Measurements from ENCODE around the gene SIPA1L3.

DNA sequence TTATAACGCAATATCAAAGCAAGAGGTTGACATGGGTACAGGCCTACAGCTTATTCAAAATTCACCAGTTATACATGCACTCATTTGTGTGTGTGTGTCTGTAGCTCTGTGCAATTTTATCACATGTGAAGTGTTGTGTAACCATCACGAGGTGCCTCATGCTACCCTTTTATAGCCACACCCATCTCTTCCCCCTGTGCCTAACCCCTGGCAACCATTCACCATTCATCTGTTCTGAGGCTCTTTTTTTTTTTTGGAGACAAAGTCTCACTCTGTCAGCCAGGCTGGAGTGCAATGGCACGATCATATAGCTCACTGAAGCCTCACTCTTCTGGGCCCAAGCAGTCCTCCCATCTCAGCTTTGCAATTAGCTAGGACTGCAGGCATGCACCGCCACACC is 238.6 kb downstream of the SIPA1L3 start:
- TF ChIP-seq, protein P1, sequence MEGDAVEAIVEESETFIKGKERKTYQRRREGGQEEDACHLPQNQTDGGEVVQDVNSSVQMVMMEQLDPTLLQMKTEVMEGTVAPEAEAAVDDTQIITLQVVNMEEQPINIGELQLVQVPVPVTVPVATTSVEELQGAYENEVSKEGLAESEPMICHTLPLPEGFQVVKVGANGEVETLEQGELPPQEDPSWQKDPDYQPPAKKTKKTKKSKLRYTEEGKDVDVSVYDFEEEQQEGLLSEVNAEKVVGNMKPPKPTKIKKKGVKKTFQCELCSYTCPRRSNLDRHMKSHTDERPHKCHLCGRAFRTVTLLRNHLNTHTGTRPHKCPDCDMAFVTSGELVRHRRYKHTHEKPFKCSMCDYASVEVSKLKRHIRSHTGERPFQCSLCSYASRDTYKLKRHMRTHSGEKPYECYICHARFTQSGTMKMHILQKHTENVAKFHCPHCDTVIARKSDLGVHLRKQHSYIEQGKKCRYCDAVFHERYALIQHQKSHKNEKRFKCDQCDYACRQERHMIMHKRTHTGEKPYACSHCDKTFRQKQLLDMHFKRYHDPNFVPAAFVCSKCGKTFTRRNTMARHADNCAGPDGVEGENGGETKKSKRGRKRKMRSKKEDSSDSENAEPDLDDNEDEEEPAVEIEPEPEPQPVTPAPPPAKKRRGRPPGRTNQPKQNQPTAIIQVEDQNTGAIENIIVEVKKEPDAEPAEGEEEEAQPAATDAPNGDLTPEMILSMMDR (IDR thresholded peaks at IDR 0.05) = no peak
- no peak for TF ChIP-seq POLR2A (IDR thresholded peaks at IDR 0.05)

All from heart left ventricle (tissue), 13 donors.